ENCODE results near the gene NEGR1. TPM values are rescaled to one million over a fixed set of nuclear protein-coding genes. Genes with fewer than 3 reads are reported as not detected.

Gene NEGR1
- total RNA-seq, 2 experiments from 2014 or later, result not detected

GRCh38 chr1:71843012-71843411, 439.3 kb downstream of the NEGR1 start:
- Histone ChIP-seq H2AFZ (ENCODE audit: low read length) (no peak overlapping the region), H3K9me2 (ENCODE audit: insufficient read depth, low read length) (no peaks in the 10 kb centered on the region), H4K20me1 (ENCODE audit: insufficient read depth, low read length) (no peaks in the 10 kb centered on the region), H3K4me1 (ENCODE audit: insufficient read depth, low read length, poor library complexity, severe bottlenecking) (no peaks in the 10 kb centered on the region), H3K79me2 (ENCODE audit: insufficient read depth, low read depth, low read length) (no peaks in the 10 kb centered on the region), H3K27ac (ENCODE audit: low read depth, low read length, poor library complexity, severe bottlenecking) (no peak overlapping the region), H3K4me3 (ENCODE audit: low read depth, low read length, poor library complexity, severe bottlenecking) (no peak overlapping the region), H3K36me3 (ENCODE audit: insufficient read depth, low read length) (no peaks in the 10 kb centered on the region), H3K4me2 (ENCODE audit: low read length) (no peak overlapping the region), H3K9me3 (ENCODE audit: low read length) (no peaks in the 10 kb centered on the region)
- TF ChIP-seq EZH2phosphoT487 (IDR thresholded peaks at IDR 0.05; ENCODE audit: borderline replicate concordance, low read depth, low read length) (no peak), CTCF (conservative IDR thresholded peaks at IDR 0.05; ENCODE audit: low read length) (no peak)
- ChIA-PET POLR2A (no interaction called here), CTCF (ENCODE audit: unreplicated experiment) (no interaction called here)
- no peak for DNase-seq (ENCODE audit: low spot score)
- BruUV-seq (replicated peaks), result no TSS peak
- intact Hi-C loops (cut with micrococcal nuclease; ENCODE audit: unreplicated experiment), result no loop called here

- H3K9me2 ChIP-seq (ENCODE audit: insufficient read depth, low read length), result no peaks in the 10 kb centered on the region
- DNase-seq (ENCODE audit: low spot score), result no peak
- no peak overlapping the region for H3K27ac ChIP-seq (ENCODE audit: low read depth, low read length, poor library complexity, severe bottlenecking)
- H3K36me3 ChIP-seq (ENCODE audit: insufficient read depth, low read length), result no peaks in the 10 kb centered on the region
- no TSS peak for BruUV-seq (replicated peaks)
- H3K9me3 ChIP-seq (ENCODE audit: low read length), result no peaks in the 10 kb centered on the region
- H3K4me3 ChIP-seq (ENCODE audit: low read depth, low read length, poor library complexity, severe bottlenecking), result no peak overlapping the region
- CTCF ChIA-PET (ENCODE audit: unreplicated experiment), result no interaction called here
- H3K4me1 ChIP-seq (ENCODE audit: insufficient read depth, low read length, poor library complexity, severe bottlenecking), result no peaks in the 10 kb centered on the region
- intact Hi-C loops (cut with micrococcal nuclease; ENCODE audit: unreplicated experiment), result no loop called here
- no peak overlapping the region for H2AFZ ChIP-seq (ENCODE audit: low read length)
- POLR2A ChIA-PET, result interaction anchor here (1.9 kb wide), 1 partner anchor 80 kb away, joined by 5 read pairs; no protein-coding TSS in a partner anchor
- TF ChIP-seq EZH2phosphoT487 (IDR thresholded peaks at IDR 0.05; ENCODE audit: borderline replicate concordance, low read depth, low read length) (no peak), CTCF (conservative IDR thresholded peaks at IDR 0.05; ENCODE audit: low read length) (no peak)
- H3K4me2 ChIP-seq (ENCODE audit: low read length), result no peak overlapping the region
- H3K79me2 ChIP-seq (ENCODE audit: insufficient read depth, low read depth, low read length), result no peaks in the 10 kb centered on the region
- no peaks in the 10 kb centered on the region for H4K20me1 ChIP-seq (ENCODE audit: insufficient read depth, low read length)
Observed at GRCh38 chr1:71839876-71840275, 442.5 kb downstream of the NEGR1 start.

- DNase-seq (ENCODE audit: low spot score), result no peak
- H2AFZ ChIP-seq (ENCODE audit: low read length), result no peak overlapping the region
- POLR2A ChIA-PET, result no interaction called here
- H3K36me3 ChIP-seq (ENCODE audit: insufficient read depth, low read length), result no peaks in the 10 kb centered on the region
- no peaks in the 10 kb centered on the region for H3K9me3 ChIP-seq (ENCODE audit: low read length)
- H3K79me2 ChIP-seq (ENCODE audit: insufficient read depth, low read depth, low read length), result no peaks in the 10 kb centered on the region
- H3K27ac ChIP-seq (ENCODE audit: low read depth, low read length, poor library complexity, severe bottlenecking), result no peak overlapping the region
- H4K20me1 ChIP-seq (ENCODE audit: insufficient read depth, low read length), result no peaks in the 10 kb centered on the region
- H3K4me3 ChIP-seq (ENCODE audit: low read depth, low read length, poor library complexity, severe bottlenecking), result no peak overlapping the region
- BruUV-seq (replicated peaks), result no TSS peak
- H3K4me1 ChIP-seq (ENCODE audit: insufficient read depth, low read length, poor library complexity, severe bottlenecking), result no peaks in the 10 kb centered on the region
- H3K4me2 ChIP-seq (ENCODE audit: low read length), result no peak overlapping the region
- no peak for TF ChIP-seq CTCF (conservative IDR thresholded peaks at IDR 0.05; ENCODE audit: low read length)
- no peak for TF ChIP-seq EZH2phosphoT487 (IDR thresholded peaks at IDR 0.05; ENCODE audit: borderline replicate concordance, low read depth, low read length)
- intact Hi-C loops (cut with micrococcal nuclease; ENCODE audit: unreplicated experiment), result no loop called here
- CTCF ChIA-PET (ENCODE audit: unreplicated experiment), result no interaction called here
- no peaks in the 10 kb centered on the region for H3K9me2 ChIP-seq (ENCODE audit: insufficient read depth, low read length)
Observed at GRCh38 chr1:71836904-71837303, 445.4 kb downstream of the NEGR1 start.

Data from OCI-LY7 (cell line).